SK-MEL-5 (cell line): ENCODE data around the gene LETM1. TPM values are rescaled to one million over a fixed set of nuclear protein-coding genes. Genes with fewer than 3 reads are reported as not detected.

Experiments used
- DNase-seq: peaks from one replicate; pipeline ENCODE4 v3.0.0-alpha.2; 2016; ENCODE audit warnings: low read depth, low spot score
- in situ Hi-C: cut with HindIII; loops from 2 replicates; pipeline ENCODE4 v1.10.0; 2016; ENCODE audit warnings: low sequenced_read_pairs, high pct_unique_total_duplicates, low pct_unique_long_range_greater_than_20kb
- polyA plus RNA-seq, 2 experiments: library from polyadenylated mRNA; depleted of rRNA; stranded (reverse); fragments of >200 nt; gene quantifications; 2 replicates each; pipeline ENCODE4 v1.2.3, GENCODE V29; 2015
- total RNA-seq: library from RNA; depleted of rRNA; stranded (reverse); fragments of >200 nt; shearing (Covaris generic); gene quantifications from 2 replicates; pipeline ENCODE4 v1.2.3, GENCODE V29; 2014; rRNA removed

The LETM1 gene
- total RNA-seq: 42.3 and 45.9 TPM in 2 replicates
- polyA plus RNA-seq (2015; cell fraction: cytosol; rRNA removed): 33.4 and 39.3 TPM in 2 replicates
- polyA plus RNA-seq (2015; cell fraction: nucleus; rRNA removed): 83.9 and 88.7 TPM in 2 replicates

GRCh38 chr4:1856071-1856942, at the start of gene LETM1:
TSS of gene LETM1 (minus strand) at chr4:1856156. CDS start at chr4:1855950, 206 bp downstream.
- in situ Hi-C loops: no loop called here

GRCh38 chr4:1904042-1904441, 48.1 kb upstream of the LETM1 start:
- no peak for DNase-seq
- in situ Hi-C loops: no loop called here

More at GRCh38 chr4:1856071-1856942, at the start of gene LETM1:
- peak; percentile 90 for DNase-seq

GRCh38 chr4:1903035-1903434, 47.1 kb upstream of the LETM1 start:
- in situ Hi-C loops: no loop called here
- no peak for DNase-seq

GRCh38 chr4:1902243-1902642, 46.3 kb upstream of the LETM1 start:
- in situ Hi-C loops: no loop called here
- no peak for DNase-seq

DNA sequence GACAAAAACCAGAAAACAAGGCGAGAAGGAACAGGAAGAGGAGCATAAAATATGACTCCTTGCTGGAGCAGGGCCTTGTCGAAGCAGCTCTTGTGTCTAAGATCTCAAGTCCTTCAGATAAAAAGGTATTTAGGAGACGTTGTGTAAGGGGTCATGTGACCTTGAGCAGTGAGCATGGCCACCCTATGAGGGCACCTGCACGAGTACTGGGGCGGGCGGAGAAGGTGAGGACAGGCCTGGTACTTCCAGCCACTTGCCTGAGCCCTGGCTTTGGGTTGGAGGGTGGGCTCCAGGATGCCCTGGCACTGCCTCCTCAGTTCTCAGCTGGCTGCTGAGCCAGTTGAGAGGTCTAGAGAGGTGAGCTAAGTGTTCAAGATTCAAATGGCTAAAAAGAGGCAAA, 45.2 kb upstream of the LETM1 start:
- in situ Hi-C loops: no loop called here
- no peak for DNase-seq

- in situ Hi-C loops: no loop called here
These were observed 44.7 kb upstream of the LETM1 start for GRCh38 chr4:1900624-1901023.

GRCh38 chr4:1900087-1900433, 44.1 kb upstream of the LETM1 start:
- no peak for DNase-seq
- in situ Hi-C loops: no loop called here

More at GRCh38 chr4:1900624-1901023, 44.7 kb upstream of the LETM1 start:
- no peak for DNase-seq

- DNase-seq: peak; percentile 83
- in situ Hi-C loops: no loop called here
These were observed 43.5 kb upstream of the LETM1 start for GRCh38 chr4:1899149-1900086.

DNA sequence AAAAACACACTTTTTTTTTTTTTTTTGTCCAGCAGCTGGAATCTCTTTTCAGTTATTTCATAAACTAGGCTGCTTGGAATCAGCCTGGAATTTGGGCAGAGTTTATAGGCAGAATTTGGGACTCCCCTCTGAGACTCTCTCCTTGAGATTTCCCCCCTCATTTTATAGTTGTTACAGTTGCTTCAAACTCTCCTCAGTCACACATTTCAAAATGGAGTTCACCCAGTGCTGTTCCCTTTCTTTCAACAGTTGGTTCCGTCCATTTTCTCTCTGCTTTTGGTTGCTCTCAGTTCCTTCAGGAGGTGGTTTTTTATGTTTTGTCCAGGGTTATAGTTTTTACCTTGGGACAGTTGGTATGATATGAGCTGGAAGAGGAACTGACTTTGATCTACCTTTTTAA, 42.7 kb upstream of the LETM1 start:
- in situ Hi-C loops: no loop called here

GRCh38 chr4:1898007-1898406, 42.1 kb upstream of the LETM1 start:
- in situ Hi-C loops: no loop called here

More for the DNA sequence above, 42.7 kb upstream of the LETM1 start:
- DNase-seq: no peak

GRCh38 chr4:1896658-1896991, 40.7 kb upstream of the LETM1 start:
- in situ Hi-C loops: no loop called here
- DNase-seq: no peak

More at GRCh38 chr4:1898007-1898406, 42.1 kb upstream of the LETM1 start:
- no peak for DNase-seq

- no peak for DNase-seq
- in situ Hi-C loops: no loop called here
These were observed 40.2 kb upstream of the LETM1 start for GRCh38 chr4:1895971-1896657.

DNA sequence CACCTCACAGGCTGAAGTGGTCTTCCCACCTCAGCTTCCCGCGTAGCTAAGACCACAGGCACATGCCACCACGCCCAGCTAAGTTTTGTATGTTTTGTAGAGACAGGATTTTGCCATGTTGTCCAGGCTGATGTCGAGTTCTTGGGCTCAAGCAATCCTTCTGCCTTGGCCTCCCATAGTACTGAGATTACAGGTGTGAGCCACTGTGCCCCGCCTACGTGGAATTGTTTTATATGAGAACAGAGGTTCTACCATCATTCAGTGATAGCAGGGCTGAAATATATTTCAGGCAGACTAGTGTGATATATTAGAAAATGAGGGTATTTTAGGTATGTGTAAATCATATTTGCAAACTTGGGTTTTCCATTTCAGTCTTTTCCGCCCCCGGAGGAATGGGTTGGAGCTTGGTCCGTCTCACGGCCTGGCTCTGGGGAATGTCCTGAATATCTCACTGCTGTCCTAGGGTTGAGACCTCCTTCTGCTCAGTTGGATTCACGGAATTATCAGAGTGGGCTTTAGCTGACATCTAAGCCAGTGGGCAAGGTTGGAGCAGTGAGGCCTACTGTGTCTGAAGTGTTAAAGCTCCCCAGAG, 35.1 kb upstream of the LETM1 start:
- DNase-seq: no peak
- in situ Hi-C loops: no loop called here

- DNase-seq: no peak
- in situ Hi-C loops: no loop called here
These were observed 31.1 kb upstream of the LETM1 start for GRCh38 chr4:1887052-1887451.

- in situ Hi-C loops: no loop called here
- DNase-seq: no peak
These were observed 29.5 kb upstream of the LETM1 start for GRCh38 chr4:1885414-1885813.

- no peak for DNase-seq
- in situ Hi-C loops: no loop called here
These were observed 27.6 kb upstream of the LETM1 start for GRCh38 chr4:1883583-1883982.

DNA sequence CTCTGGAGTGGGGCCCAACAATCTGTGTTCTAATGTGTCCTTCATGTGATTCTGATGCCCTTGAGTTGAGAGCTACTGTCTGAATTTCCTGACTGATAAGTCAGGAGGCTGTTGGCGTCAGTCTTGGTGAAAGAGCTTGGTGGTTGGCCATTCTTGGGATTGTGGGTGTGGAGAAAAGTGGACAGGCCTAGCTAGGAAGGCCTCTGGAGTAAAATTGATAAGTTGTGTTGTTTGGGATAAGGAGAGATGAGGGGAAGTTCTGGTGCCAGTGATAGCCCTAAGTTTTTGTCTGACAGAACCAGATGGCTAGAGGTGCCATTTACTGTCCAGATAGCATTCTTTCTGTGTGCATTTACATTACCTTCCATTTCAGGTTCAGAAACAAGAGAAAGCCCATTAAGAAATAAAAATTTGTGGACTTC, 26.9 kb upstream of the LETM1 start:
- in situ Hi-C loops: no loop called here

More for the DNA sequence above, 26.9 kb upstream of the LETM1 start:
- no peak for DNase-seq
